Mucosa of rectum (tissue), 2 donors: ENCODE measurements around the gene GMFB.

ENCODE experiments used
- H3K27ac ChIP-seq, 2 donors: one replicate each; pipeline ENCODE4 v1.7.0; 2013; ENCODE audit warnings: inconsistent platforms in 2 of 2, low read depth in 2 of 2, low read length in 2 of 2
- H3K27me3 ChIP-seq, 2 donors: one replicate each; pipeline ENCODE4 v1.7.0; 2013; ENCODE audit warnings: low read length in 2 of 2; ENCODE audit not compliant: control insufficient read depth in 2 of 2, insufficient read depth in 2 of 2
- H3K36me3 ChIP-seq, 2 donors: one replicate each; pipeline ENCODE4 v1.7.0; 2013; ENCODE audit warnings: low read length in 2 of 2; ENCODE audit not compliant: control insufficient read depth in 2 of 2, insufficient read depth in 2 of 2
- H3K4me1 ChIP-seq, 2 donors: one replicate each; pipeline ENCODE4 v1.7.0; 2013; ENCODE audit warnings: low read length in 2 of 2, mild to moderate bottlenecking in 1 of 2; ENCODE audit not compliant: control insufficient read depth in 2 of 2, insufficient read depth in 2 of 2
- H3K4me3 ChIP-seq, 2 donors: one replicate each; pipeline ENCODE4 v1.7.0; 2013; ENCODE audit warnings: low read length in 2 of 2
- H3K9ac ChIP-seq, 2 donors: one replicate each; pipeline ENCODE4 v1.7.0; 2013; ENCODE audit warnings: low read length in 2 of 2, low read depth in 1 of 2, mild to moderate bottlenecking in 1 of 2
- H3K9me3 ChIP-seq, 2 donors: one replicate each; pipeline ENCODE4 v1.7.0; 2013; ENCODE audit warnings: low read length in 2 of 2; ENCODE audit not compliant: control insufficient read depth in 2 of 2
- donor health status: healthy.
- donor health status: Normal muscosa, but diverticular disease.

Gene GMFB

DNA sequence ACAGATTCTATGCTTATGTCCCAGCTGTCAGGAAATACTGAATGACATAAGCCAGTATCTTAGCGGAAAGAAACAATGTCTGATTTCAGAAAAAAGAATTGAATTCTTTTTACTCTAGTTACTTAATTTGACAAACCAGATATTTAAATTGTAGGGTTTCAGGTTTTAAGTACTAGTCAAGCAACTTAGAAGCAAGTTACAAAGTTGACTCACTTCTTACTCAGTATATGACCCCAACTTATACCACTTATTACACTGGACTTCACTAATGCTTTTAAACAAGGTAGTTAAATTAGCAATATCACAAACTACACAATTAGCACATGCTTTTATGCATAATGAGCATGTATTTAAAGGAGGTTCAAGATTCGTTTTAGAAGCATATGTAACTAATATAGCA, 7.1 kb downstream of the GMFB start:
- no peak overlapping the region for H3K27ac ChIP-seq
- H3K27me3 ChIP-seq = no peaks in the 10 kb centered on the region
- H3K9me3 ChIP-seq = no peaks in the 10 kb centered on the region
- H3K4me3 ChIP-seq = no peak overlapping the region
- peaks cover 2 to 15% of the 10 kb centered on the region in 2 donors for H3K4me1 ChIP-seq
- peaks cover 11 to 32% of the 10 kb centered on the region in 2 donors for H3K36me3 ChIP-seq
- H3K9ac ChIP-seq = no peak overlapping the region

DNA sequence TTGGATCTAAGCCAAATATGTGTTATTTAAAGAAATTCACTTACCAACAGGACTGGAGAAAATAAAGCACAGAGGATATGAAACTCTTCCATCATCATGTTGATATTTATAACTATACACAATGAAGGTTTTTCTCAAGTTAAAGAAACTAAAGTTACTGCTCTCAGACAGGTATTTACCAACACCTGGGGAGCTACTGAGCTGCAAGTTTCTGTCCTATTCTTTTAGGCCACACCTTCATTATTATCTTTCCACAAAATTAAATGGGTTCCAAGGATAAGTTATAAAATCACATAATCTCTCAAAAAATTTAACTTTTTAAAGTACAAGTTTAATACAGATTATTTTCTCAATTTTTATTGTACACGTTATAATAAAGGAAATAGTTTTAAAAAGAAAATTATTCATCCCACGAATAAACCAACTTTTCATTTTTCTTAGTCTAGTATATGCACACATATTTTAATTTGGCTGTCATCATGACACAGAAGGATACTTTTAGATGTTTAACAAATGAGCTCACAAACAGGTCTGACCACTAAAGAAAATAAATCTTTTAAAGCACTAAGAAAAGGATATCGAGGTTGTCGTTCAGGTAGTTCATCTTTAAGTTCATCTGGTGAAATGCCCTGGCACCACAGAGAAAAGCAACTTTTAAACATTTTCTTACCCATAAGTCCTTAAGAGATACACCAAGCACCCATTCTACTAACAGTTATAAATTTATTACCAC, 7.8 kb downstream of the GMFB start:
- peaks cover 10 to 32% of the 10 kb centered on the region in 2 donors for H3K36me3 ChIP-seq
- H3K27me3 ChIP-seq = no peaks in the 10 kb centered on the region
- peaks cover 2 to 15% of the 10 kb centered on the region in 2 donors for H3K4me1 ChIP-seq
- H3K4me3 ChIP-seq = no peak overlapping the region
- no peak overlapping the region for H3K9ac ChIP-seq
- H3K27ac ChIP-seq = no peak overlapping the region
- no peaks in the 10 kb centered on the region for H3K9me3 ChIP-seq

GRCh38 chr14:54478636-54479215, 10.1 kb downstream of the GMFB start:
- Histone ChIP-seq H3K27me3 (no peaks in the 10 kb centered on the region), H3K4me1 (peaks cover 0 to 9% of the 10 kb centered on the region in 2 donors), H3K4me3 (no peak overlapping the region), H3K9me3 (no peaks in the 10 kb centered on the region), H3K27ac (no peak overlapping the region), H3K36me3 (peaks cover 10 to 32% of the 10 kb centered on the region in 2 donors), H3K9ac (no peak overlapping the region)

GRCh38 chr14:54475911-54476310, 12.9 kb downstream of the GMFB start:
- Histone ChIP-seq H3K4me3 (no peak overlapping the region), H3K9ac (no peak overlapping the region), H3K27ac (no peak overlapping the region), H3K36me3 (peaks cover 10 to 23% of the 10 kb centered on the region in 2 donors), H3K4me1 (peaks cover 0 to 2% of the 10 kb centered on the region in 2 donors), H3K9me3 (no peaks in the 10 kb centered on the region), H3K27me3 (no peaks in the 10 kb centered on the region)

DNA sequence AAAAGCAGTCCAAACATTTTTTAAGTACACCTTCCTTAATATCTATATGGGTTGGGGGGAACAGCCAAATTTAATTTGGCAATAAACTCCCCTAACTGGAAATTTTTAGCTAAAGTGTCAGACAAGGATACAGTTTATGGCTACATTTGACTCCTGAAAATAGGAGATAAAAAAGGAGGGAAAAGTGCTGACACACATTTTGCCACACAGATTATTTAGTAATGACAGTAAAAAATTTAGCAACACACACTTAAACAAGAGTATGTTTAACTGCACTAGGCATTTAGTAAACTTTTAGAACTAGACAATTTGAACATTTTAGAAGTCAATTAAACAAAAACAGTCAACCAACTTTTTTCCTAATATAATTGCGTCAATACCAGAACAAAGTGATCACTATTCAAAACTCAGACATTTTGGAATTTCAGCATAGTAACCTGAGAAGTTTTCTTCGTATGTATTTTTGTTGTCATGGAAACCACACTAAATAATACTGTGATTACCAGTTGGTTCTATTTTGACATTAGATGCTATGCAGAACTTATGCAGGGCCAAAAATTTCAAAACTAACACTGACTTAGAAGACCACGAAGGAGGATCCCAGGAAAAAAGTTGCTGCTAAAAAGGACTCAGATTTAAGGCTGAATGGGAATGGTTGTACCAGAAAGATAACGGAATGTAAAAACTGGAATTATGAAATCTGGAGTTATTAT, 13.4 kb downstream of the GMFB start:
- Histone ChIP-seq H3K9me3 (no peaks in the 10 kb centered on the region), H3K27me3 (no peaks in the 10 kb centered on the region), H3K27ac (no peak overlapping the region), H3K9ac (no peak overlapping the region), H3K36me3 (peaks cover 10 to 20% of the 10 kb centered on the region in 2 donors), H3K4me1 (peaks cover 0 to 7% of the 10 kb centered on the region in 2 donors), H3K4me3 (no peak overlapping the region)

- H3K9ac ChIP-seq = no peak overlapping the region
- no peaks in the 10 kb centered on the region for H3K9me3 ChIP-seq
- H3K36me3 ChIP-seq = peaks cover 8 to 15% of the 10 kb centered on the region in 2 donors
- H3K27me3 ChIP-seq = no peaks in the 10 kb centered on the region
- no peak overlapping the region for H3K27ac ChIP-seq
- no peak overlapping the region for H3K4me3 ChIP-seq
- H3K4me1 ChIP-seq = peaks cover 0 to 7% of the 10 kb centered on the region in 2 donors
Observed at GRCh38 chr14:54474232-54474793, 14.5 kb downstream of the GMFB start.

- no peak overlapping the region for H3K27ac ChIP-seq
- no peaks in the 10 kb centered on the region for H3K36me3 ChIP-seq
- no peaks in the 10 kb centered on the region for H3K27me3 ChIP-seq
- H3K9me3 ChIP-seq = no peaks in the 10 kb centered on the region
- no peak overlapping the region for H3K9ac ChIP-seq
- no peak overlapping the region for H3K4me3 ChIP-seq
- H3K4me1 ChIP-seq = peaks cover 0 to 7% of the 10 kb centered on the region in 2 donors
Observed at GRCh38 chr14:54472315-54472714, 16.5 kb downstream of the GMFB start.

DNA sequence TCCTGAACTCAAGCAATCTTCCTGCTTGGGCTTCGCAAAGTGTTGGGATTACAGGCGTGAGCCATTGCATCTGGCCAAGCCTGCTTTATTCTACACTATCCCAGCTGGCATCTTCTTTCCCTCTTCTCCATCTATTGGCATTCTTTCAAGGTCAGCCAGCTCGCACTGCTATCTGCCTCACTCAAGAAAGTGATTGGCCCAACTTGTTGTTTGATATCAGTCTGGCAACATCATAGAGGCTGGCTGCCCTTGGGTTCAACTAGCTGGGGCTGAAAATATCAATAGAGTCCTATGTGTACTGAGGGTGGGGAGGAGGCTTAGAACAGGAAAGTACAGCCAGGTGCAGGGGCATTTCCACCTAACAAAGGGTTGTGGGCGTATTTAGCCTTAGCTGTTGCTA, 17.1 kb downstream of the GMFB start:
- Histone ChIP-seq H3K27me3 (no peaks in the 10 kb centered on the region), H3K4me1 (peaks cover 0 to 7% of the 10 kb centered on the region in 2 donors), H3K27ac (no peak overlapping the region)

GRCh38 chr14:54470701-54471100, 18.1 kb downstream of the GMFB start:
- Histone ChIP-seq H3K4me3 (no peak overlapping the region), H3K4me1 (peaks cover 0 to 7% of the 10 kb centered on the region in 2 donors), H3K36me3 (no peaks in the 10 kb centered on the region), H3K27me3 (no peaks in the 10 kb centered on the region), H3K9me3 (no peaks in the 10 kb centered on the region), H3K27ac (no peak overlapping the region), H3K9ac (no peak overlapping the region)

More for the DNA sequence above, 17.1 kb downstream of the GMFB start:
- Histone ChIP-seq H3K9ac (no peak overlapping the region), H3K36me3 (no peaks in the 10 kb centered on the region), H3K4me3 (no peak overlapping the region), H3K9me3 (no peaks in the 10 kb centered on the region)

- Histone ChIP-seq H3K27me3 (no peaks in the 10 kb centered on the region), H3K4me1 (peaks cover 0 to 7% of the 10 kb centered on the region in 2 donors), H3K9me3 (no peaks in the 10 kb centered on the region), H3K9ac (no peak overlapping the region), H3K27ac (no peak overlapping the region), H3K36me3 (no peaks in the 10 kb centered on the region), H3K4me3 (no peak overlapping the region)
Observed at GRCh38 chr14:54467280-54467679, 21.5 kb downstream of the GMFB start.
